HG02588 (cell line): Measurements from ENCODE around the gene ACADM.
"Not testable (repeated sequence)": the region's sequence is repeated elsewhere in the genome, so short reads cannot be mapped to it uniquely, and the experiment has no call there.

Experiments
- ATAC-seq: cut with Tn5 transposase; IDR thresholded peaks from one replicate; pipeline ENCODE4 v1.9.1; 2021; ENCODE audit warnings: mild to moderate bottlenecking, moderate library complexity; ENCODE audit not compliant: unreplicated experiment

The ACADM gene

GRCh38 chr1:75733661-75734060 lies 9.2 kb downstream of the ACADM start:
- no peak for ATAC-seq

- ATAC-seq, result no peak
Measured at GRCh38 chr1:75736016-75736415, 11.5 kb downstream of the ACADM start.

DNA sequence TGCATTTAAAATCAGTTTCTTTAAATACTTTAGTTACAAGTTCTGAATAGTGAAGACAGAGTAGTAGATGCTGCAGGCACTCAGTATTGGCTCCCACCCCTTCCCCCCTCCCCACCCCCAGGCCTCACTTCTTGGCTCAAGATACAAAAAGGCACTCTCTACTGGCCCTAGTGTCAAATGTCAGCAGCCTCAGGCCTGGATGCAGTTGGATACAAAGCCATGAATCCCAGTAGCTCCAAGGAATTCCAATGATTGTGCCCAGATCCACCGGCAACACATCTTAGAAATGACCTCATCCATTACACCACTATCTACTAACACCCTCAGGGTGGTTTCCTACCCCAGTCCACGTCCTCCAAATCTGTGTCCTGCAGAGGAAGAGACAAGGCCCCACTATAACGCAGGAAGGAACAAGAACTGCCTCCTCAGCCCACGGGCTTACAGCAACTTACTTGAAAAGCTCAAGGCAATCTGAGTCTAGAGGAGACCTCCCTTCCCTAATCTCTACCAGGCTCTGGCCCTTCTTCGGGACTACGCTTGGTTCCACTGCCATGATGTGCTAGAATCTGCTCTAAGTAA lies 17.6 kb downstream of the ACADM start:
- ATAC-seq, result no peak

- peak; percentile 67 for ATAC-seq
Measured at GRCh38 chr1:75745276-75745675, 20.8 kb downstream of the ACADM start.

DNA sequence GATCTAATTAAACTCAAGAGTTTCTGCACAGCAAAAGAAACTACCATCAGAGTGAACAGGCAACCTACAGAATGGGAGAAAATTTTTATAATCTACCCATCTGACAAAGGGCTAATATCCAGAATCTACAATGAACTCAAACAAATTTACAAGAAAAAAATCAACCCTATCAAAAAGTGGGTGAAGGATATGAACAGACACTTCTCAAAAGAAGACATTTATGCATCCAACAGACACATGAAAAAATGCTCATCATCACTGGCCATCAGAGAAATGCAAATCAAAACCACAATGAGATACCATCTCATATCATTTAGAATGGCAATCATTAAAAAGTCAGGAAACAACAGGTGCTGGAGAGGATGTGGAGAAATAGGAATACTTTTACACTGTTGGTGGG lies 32.7 kb downstream of the ACADM start:
- not testable (repeated sequence) for ATAC-seq

DNA sequence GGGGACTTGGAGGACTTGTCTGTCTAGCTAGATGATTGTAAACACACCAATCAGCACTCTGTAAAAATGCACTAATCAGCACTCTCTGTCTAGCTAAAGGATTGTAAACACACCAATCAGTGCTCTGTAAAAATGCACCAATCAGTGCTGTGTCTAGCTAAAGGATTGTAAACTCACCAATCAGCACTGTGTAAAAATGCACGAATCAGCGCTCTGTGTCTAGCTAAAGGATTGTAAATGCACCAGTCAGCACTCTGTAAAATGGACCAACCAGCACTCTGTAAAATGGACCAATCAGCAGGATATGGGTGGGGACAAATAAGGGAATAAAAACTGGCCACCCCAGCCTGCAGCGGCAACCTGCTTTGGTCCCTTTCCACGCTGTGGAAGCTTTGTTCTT lies 34.0 kb downstream of the ACADM start:
- ATAC-seq, result not testable (repeated sequence)

GRCh38 chr1:75764057-75764655 lies 39.6 kb downstream of the ACADM start:
- ATAC-seq, result no peak

GRCh38 chr1:75765697-75766355 lies 41.3 kb downstream of the ACADM start:
- ATAC-seq, result no peak

- no peak for ATAC-seq
Measured at GRCh38 chr1:75768016-75768415, 43.5 kb downstream of the ACADM start.

DNA sequence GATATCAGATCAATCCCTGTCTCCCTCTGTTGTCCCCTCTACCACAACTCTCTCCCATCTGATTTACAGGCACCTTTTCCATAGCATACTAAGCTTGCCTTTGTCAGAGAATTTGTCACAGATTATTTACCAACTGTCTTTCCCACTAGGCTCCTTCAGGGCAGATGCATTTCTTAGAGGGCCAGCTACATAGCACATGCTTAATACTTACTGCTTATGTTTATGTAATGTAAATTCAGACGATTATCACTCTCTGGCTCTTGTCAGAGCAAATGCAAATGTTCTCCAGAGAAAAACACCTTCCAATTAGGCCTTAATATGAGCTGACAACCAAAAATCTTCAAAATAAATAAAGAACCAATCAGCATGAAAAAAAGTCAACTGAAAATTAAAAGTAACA lies 46.3 kb downstream of the ACADM start:
- no peak for ATAC-seq

DNA sequence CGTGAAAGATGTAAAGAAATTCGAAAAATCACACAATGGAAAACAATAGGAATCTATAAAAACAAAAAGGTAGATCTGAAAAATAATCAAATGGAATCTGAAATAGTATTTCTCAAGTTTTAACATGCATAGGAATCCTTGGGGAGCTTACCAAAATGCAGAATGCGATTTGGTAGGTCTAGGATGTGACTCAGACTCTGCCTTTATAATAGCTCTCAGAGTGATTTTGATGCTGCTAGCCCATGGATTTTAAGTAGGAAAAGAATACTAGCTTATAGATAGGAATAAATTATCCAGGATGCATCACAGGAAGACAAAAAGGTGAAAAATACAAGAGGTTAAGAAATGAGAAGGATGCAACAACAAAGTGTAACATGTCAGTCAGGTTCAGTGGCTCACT lies 47.5 kb downstream of the ACADM start:
- no peak for ATAC-seq

GRCh38 chr1:75777812-75778211 lies 53.3 kb downstream of the ACADM start:
- ATAC-seq, result not testable (repeated sequence)

- not testable (repeated sequence) for ATAC-seq
Measured at GRCh38 chr1:75778694-75779093, 54.2 kb downstream of the ACADM start.

GRCh38 chr1:75780183-75780582 lies 55.7 kb downstream of the ACADM start:
- ATAC-seq, result not testable (repeated sequence)

GRCh38 chr1:75783920-75784319 lies 59.4 kb downstream of the ACADM start:
- ATAC-seq, result not testable (repeated sequence)

DNA sequence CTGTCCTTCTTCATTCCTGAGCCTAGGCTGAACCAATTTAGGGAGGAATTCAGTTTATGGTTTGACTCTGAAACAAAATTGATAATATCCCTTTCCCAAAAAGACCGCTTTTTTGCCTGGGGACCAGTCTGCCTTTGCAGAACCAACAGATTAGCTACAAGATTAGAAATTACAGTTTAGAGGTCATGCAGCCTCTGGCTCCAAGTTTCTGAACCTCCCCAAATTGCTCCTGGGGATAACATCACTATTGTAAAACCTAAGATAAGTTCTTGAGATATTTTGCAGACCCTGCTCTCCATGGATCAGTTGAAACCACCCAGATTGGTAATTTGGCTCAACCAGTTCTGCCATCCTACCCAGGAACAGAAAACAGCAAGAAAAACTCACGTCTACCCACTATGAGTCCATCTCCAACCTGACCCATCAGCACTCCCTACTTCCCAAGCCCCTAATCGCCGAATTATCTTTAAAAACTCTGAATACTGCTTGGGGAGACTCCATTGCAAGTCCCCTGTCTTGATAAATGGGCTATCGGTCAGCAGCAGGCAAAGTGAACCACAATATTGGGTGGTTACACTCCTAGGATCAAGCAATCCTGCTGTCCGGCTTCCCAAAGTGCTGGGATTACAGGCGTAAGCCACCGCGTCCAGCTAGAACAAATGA lies 60.9 kb downstream of the ACADM start:
- peak; percentile 7 for ATAC-seq

DNA sequence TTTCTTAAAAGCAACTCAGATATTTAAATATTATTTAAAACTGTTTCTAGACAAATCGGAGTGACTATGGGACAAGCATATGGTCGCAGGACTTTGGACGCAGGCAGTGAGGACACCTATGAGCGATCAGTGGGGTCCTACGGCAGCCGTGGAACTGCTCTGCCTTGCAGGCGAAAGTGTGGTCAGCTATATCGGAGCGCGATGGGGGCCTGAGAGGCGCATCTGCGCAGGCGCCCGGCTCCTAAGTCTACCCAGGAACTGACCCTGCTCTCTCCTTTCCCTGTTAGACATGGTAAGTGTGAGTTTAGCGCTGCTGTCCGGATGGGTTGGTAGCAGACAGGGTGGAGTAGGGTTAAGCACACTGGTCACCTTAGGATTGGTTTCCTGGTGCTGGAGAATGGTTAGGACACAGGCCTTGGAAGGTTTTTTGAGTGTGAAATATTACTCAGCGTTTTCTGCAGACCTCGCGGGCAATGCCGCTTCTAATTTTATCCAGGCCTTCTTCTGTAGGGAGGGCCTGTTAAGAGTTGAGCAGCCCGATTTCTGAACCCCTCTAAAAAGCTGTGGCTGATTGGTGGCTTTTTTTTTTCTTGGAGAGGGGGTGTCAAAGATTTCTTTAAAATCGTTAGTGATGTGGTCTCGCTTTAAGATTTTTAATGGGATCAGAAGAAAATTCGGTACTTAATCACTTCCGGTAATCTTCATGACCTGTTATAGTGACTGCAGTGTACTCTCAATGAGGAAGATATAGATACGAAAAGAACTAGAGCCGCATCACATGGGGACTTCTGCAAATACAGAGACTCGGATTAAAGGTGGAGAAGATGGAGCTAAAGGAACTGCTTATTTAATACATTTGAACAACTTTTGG lies 61.7 kb downstream of the ACADM start, which contains the start of gene RABGGTB:
Gene RABGGTB, plus strand, starts transcription at position 274 of the 871 bp plus-strand sequence. Its CDS starts 16 bp downstream, at position 290.
- peak; percentile 66 for ATAC-seq

DNA sequence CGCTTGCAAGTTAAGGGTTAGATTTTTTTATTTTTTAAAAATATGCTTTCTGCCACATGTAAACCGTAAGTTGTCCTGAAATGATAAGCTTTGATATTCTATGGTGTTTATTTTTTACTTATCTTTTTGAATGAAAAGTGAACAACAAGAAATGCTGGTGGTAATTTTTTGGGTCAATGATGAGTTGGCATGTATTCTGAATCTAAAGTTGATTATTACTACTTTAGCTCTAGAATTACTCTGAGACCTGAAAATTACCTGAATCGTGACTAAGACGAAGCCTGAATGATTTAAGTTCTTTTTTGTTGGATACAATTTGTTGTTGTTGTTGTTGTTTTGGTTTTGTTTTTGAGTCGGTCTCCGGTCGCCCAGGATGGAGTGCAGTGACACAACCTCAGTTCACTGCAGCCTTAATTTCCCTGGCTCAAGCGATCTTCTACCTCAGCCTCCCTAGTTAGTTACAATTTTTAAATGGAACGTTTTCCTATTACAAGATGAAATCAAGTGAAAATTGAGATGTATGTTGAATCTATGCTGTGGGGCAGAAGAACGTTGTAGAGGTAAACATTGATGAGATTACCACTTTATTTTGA lies 62.5 kb downstream of the ACADM start:
- no peak for ATAC-seq

- ATAC-seq, result no peak
Measured at GRCh38 chr1:75787524-75787923, 63.0 kb downstream of the ACADM start.

- no peak for ATAC-seq
Measured at GRCh38 chr1:75789988-75790387, 65.5 kb downstream of the ACADM start.
